ENCODE results near the gene OR10H4. TPM values are rescaled to one million over a fixed set of nuclear protein-coding genes. Genes with fewer than 3 reads are reported as not detected.

OR10H4 gene
- total and polyA plus RNA-seq, 2 of the 4 experiments (the other 2 are of a cell fraction), result not detected

DNA sequence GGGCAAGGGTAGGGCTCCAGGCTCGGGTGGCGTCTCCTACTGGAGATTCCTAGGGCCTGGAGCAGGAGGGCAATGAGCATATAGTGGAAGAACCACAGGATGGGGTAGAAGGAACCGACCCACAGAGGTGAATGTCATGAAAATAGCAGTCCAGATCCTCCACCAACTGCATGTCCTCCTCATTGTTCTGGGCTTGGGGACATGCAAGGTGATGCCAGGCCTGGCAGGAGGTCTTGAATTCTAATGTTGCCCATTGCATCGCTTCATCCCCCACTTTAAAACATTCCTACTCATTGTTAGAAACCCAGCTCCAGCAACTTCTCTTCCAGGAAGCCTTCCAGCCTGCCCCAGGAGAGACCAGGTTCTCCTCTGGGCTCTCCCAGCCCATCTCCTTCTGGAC is 49.4 kb downstream of the OR10H4 start:
- in situ Hi-C loops (cut with MboI; ENCODE audit: low sequenced_read_pairs), result no loop called here
- H3K18ac ChIP-seq (ENCODE audit: low read depth, low read length), result no peak overlapping the region
- intact Hi-C loops (cut with micrococcal nuclease), result no loop called here
- no peaks in the 10 kb centered on the region for H4K20me1 ChIP-seq (ENCODE audit: insufficient read depth, low read length)
- H4K91ac ChIP-seq (ENCODE audit: insufficient read depth, low read depth, low read length), result no peak overlapping the region
- TF ChIP-seq, protein P1, sequence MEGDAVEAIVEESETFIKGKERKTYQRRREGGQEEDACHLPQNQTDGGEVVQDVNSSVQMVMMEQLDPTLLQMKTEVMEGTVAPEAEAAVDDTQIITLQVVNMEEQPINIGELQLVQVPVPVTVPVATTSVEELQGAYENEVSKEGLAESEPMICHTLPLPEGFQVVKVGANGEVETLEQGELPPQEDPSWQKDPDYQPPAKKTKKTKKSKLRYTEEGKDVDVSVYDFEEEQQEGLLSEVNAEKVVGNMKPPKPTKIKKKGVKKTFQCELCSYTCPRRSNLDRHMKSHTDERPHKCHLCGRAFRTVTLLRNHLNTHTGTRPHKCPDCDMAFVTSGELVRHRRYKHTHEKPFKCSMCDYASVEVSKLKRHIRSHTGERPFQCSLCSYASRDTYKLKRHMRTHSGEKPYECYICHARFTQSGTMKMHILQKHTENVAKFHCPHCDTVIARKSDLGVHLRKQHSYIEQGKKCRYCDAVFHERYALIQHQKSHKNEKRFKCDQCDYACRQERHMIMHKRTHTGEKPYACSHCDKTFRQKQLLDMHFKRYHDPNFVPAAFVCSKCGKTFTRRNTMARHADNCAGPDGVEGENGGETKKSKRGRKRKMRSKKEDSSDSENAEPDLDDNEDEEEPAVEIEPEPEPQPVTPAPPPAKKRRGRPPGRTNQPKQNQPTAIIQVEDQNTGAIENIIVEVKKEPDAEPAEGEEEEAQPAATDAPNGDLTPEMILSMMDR (conservative IDR thresholded peaks at IDR 0.05; ENCODE audit: low read depth, low read length), result no peak
- TF ChIP-seq RAD21 (IDR thresholded peaks at IDR 0.05; ENCODE audit: low read length) (no peak), BHLHE40 (IDR thresholded peaks at IDR 0.05; ENCODE audit: low read depth, low read length) (no peak), RFX5 (IDR thresholded peaks at IDR 0.05; ENCODE audit: low read depth, low read length) (no peak), MXI1 (IDR thresholded peaks at IDR 0.05; ENCODE audit: borderline replicate concordance, low read depth, low read length) (no peak), SMC3 (IDR thresholded peaks at IDR 0.05; ENCODE audit: low read depth, low read length) (no peak), MAZ (IDR thresholded peaks at IDR 0.05; ENCODE audit: borderline replicate concordance, low read depth, low read length) (no peak), CEBPB (IDR thresholded peaks at IDR 0.05; ENCODE audit: low read depth, low read length) (no peak), POLR2A (IDR thresholded peaks at IDR 0.05; ENCODE audit: low read depth, low read length) (no peak), NFE2L2 (IDR thresholded peaks at IDR 0.05; ENCODE audit: low read depth, low read length) (no peak)
- TF ChIP-seq, protein P2, sequence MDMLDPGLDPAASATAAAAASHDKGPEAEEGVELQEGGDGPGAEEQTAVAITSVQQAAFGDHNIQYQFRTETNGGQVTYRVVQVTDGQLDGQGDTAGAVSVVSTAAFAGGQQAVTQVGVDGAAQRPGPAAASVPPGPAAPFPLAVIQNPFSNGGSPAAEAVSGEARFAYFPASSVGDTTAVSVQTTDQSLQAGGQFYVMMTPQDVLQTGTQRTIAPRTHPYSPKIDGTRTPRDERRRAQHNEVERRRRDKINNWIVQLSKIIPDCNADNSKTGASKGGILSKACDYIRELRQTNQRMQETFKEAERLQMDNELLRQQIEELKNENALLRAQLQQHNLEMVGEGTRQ (IDR thresholded peaks at IDR 0.05; ENCODE audit: low read depth, low read length), result no peak
- H3K9me1 ChIP-seq (ENCODE audit: insufficient read depth, low read length), result no peaks in the 10 kb centered on the region
- H2BK120ac ChIP-seq (ENCODE audit: low read depth, low read length), result no peak overlapping the region
- H3K9ac ChIP-seq (ENCODE audit: low read depth, low read length), result no peak overlapping the region
- H4K5ac ChIP-seq (ENCODE audit: low read depth, low read length), result no peak overlapping the region
- H2AK9ac ChIP-seq (replicated peaks; ENCODE audit: low read depth, low read length, poor library complexity), result no peak overlapping the region
- no peak overlapping the region for H3K4me3 ChIP-seq (ENCODE audit: insufficient read depth, low read depth, low read length)
- H3K4me1 ChIP-seq (ENCODE audit: control insufficient read depth, insufficient read depth, low read length), result peaks cover 6% of the 10 kb centered on the region; the same call in 1 of the 2 replicates
- ATAC-seq (ENCODE audit: low read depth) (no peak), DNase-seq (no peak)
- H3K4me2 ChIP-seq (ENCODE audit: low read depth, low read length), result no peak overlapping the region
- no peak overlapping the region for H2AFZ ChIP-seq (replicated peaks; ENCODE audit: low read length, poor library complexity)
- H3K79me1 ChIP-seq (ENCODE audit: low read depth in 1 of 2, low read length in 2 of 2), result no peaks in the 10 kb centered on the region
- H3K23ac ChIP-seq (ENCODE audit: low read depth, low read length), result no peak overlapping the region
- H3K9me3 ChIP-seq (ENCODE audit: control insufficient read depth, insufficient read depth, low read length), result no peaks in the 10 kb centered on the region
- no TSS peak for BruUV-seq (replicated peaks)
- no peaks in the 10 kb centered on the region for H3K27me3 ChIP-seq (ENCODE audit: control insufficient read depth, insufficient read depth, low read length)
- no peak overlapping the region for H3K27ac ChIP-seq (ENCODE audit: insufficient read depth, low read length)
- no peak overlapping the region for H3K14ac ChIP-seq (replicated peaks; ENCODE audit: low read depth, low read length)
- no peak overlapping the region for H3K56ac ChIP-seq (ENCODE audit: extremely low read depth, insufficient read depth, low read length)
- H2BK20ac ChIP-seq (ENCODE audit: low read depth, low read length), result no peak overlapping the region
- ChIA-PET CTCF (no interaction called here), POLR2A (ENCODE audit: unreplicated experiment) (no interaction called here)
- dilution Hi-C loops (cut with HindIII; ENCODE audit: low sequenced_read_pairs, unreplicated experiment), result no loop called here
- no peak overlapping the region for H3K4ac ChIP-seq (ENCODE audit: low read depth, low read length)
- no peak overlapping the region for H4K8ac ChIP-seq (ENCODE audit: low read depth in 2 of 2, low read length in 2 of 2)
- no peak overlapping the region for H2BK5ac ChIP-seq (ENCODE audit: low read depth, low read length, poor library complexity, severe bottlenecking)
- no peak overlapping the region for H2AK5ac ChIP-seq (ENCODE audit: low read depth, low read length)
- no peaks in the 10 kb centered on the region for H3K36me3 ChIP-seq (ENCODE audit: control insufficient read depth, insufficient read depth, low read length)
- H2BK15ac ChIP-seq (ENCODE audit: low read depth, low read length), result no peak overlapping the region
- 20% methylated on average over 1 of the region's 4 CpGs; no CpG with 5 or more reads in 1 of the 2 experiments for WGBS, 2 experiments (ENCODE audit: extremely low coverage in 2 of 2, insufficient read length in 1 of 2)
